Large intestine (tissue), 12 donors: ENCODE measurements around the gene VWA3B. TPM values are rescaled to one million over a fixed set of nuclear protein-coding genes. Genes with fewer than 3 reads are reported as not detected.
"Not testable (repeated sequence)": the region's sequence is repeated elsewhere in the genome, so short reads cannot be mapped to it uniquely, and the experiment has no call there.

ENCODE experiments used
- DNase-seq, 2 donors: peaks; one replicate each; pipeline versions ENCODE4 v3.0.0 to v3.0.0-alpha.2; 2013
- H3K27ac ChIP-seq: one replicate; pipeline ENCODE4 v1.5.1; 2013; ENCODE audit warnings: low read length
- H3K27me3 ChIP-seq: 2 replicates; pipeline ENCODE4 v1.6.1; 2013; ENCODE audit warnings: low read length; ENCODE audit not compliant: control insufficient read depth, insufficient read depth
- H3K36me3 ChIP-seq: 2 replicates; pipeline ENCODE4 v1.6.1; 2013; ENCODE audit warnings: low read length; ENCODE audit not compliant: control insufficient read depth, insufficient read depth
- H3K4me1 ChIP-seq: one replicate; pipeline ENCODE4 v1.6.1; 2013; ENCODE audit warnings: low read length; ENCODE audit not compliant: control insufficient read depth, insufficient read depth
- H3K4me3 ChIP-seq: one replicate; pipeline ENCODE4 v1.5.1; 2013; ENCODE audit warnings: low read length
- H3K9me3 ChIP-seq: one replicate; pipeline ENCODE4 v1.6.1; 2013; ENCODE audit warnings: mild to moderate bottlenecking, low read depth, low read length, moderate library complexity; ENCODE audit not compliant: control insufficient read depth
- WGBS: methylation state at CpG from one replicate; pipeline ENCODE4 v1.1.5; 2013; ENCODE audit warnings: low lambda C conversion rate; ENCODE audit not compliant: insufficient coverage; 5-methylcytosine and 5-hydroxymethylcytosine counted together
- long read RNA-seq, 11 donors: transcript quantifications; one replicate each; lab custom pipeline, GENCODE V29; 2026
- polyA plus RNA-seq: library from polyadenylated mRNA; unstranded; fragments of 120-200 nt; gene quantifications from one replicate; pipeline ENCODE4 v1.2.1, GENCODE V29; 2013

Gene VWA3B
- polyA plus RNA-seq: 0.09 TPM
- long read RNA-seq, donor 1: 0 reads
- long read RNA-seq, donor 2: 0 reads
- long read RNA-seq, donor 3: 0 reads
- long read RNA-seq, donor 4: 0 reads
- long read RNA-seq, donor 5: 0 reads
- long read RNA-seq, donor 6: 0 reads
- long read RNA-seq, donor 7: 0 reads
- long read RNA-seq, donor 8: 0 reads
- long read RNA-seq, donor 9: 0 reads
- long read RNA-seq, donor 10: 0 reads
- long read RNA-seq, donor 11: 0 reads

GRCh38 chr2:98086491-98087446 is at the start of gene VWA3B:
Gene VWA3B (plus strand): TSS chr2:98087167. CDS start chr2:98093093, 5,926 bp downstream.
- DNase-seq: peak; percentile 75 to 89
- Histone ChIP-seq H3K9me3 (peaks cover 3% of the 10 kb centered on the region), H3K27ac (peak within 1 kb of the TSS; percentile 58), H3K36me3 (no peaks in the 10 kb centered on the region), H3K4me1 (peaks cover 17% of the 10 kb centered on the region), H3K27me3 (peaks cover 11% of the 10 kb centered on the region), H3K4me3 (peak within 1 kb of the TSS; percentile 61)
- no CpG with 5 or more reads among the region's 74 CpGs for WGBS

GRCh38 chr2:98037206-98037605 is 49.8 kb upstream of the VWA3B start:
- Histone ChIP-seq H3K36me3 (no peaks in the 10 kb centered on the region), H3K9me3 (no peaks in the 10 kb centered on the region), H3K27ac (no peak overlapping the region), H3K4me1 (peaks cover 7% of the 10 kb centered on the region), H3K27me3 (no peaks in the 10 kb centered on the region), H3K4me3 (no peak overlapping the region)
- DNase-seq: no peak
- WGBS: no CpG with 5 or more reads among the region's 2 CpGs

- no peak overlapping the region for H3K4me3 ChIP-seq
- WGBS: no CpG with 5 or more reads among the region's 2 CpGs
- H3K27ac ChIP-seq: no peak overlapping the region
- DNase-seq: no peak
- H3K36me3 ChIP-seq: no peaks in the 10 kb centered on the region
- no peaks in the 10 kb centered on the region for H3K27me3 ChIP-seq
- no peaks in the 10 kb centered on the region for H3K9me3 ChIP-seq
- peaks cover 7% of the 10 kb centered on the region for H3K4me1 ChIP-seq
Observed at GRCh38 chr2:98037666-98038336, 49.2 kb upstream of the VWA3B start.

GRCh38 chr2:98039085-98039756 is 47.7 kb upstream of the VWA3B start:
- no peaks in the 10 kb centered on the region for H3K9me3 ChIP-seq
- WGBS: 56% methylated on average over 4 of the region's 12 CpGs
- H3K4me3 ChIP-seq: no peak overlapping the region
- DNase-seq: peak in 1 of 2 donors; percentile 61
- peaks cover under 1% of the 10 kb centered on the region for H3K4me1 ChIP-seq
- H3K27me3 ChIP-seq: no peaks in the 10 kb centered on the region
- H3K27ac ChIP-seq: no peak overlapping the region
- H3K36me3 ChIP-seq: no peaks in the 10 kb centered on the region

GRCh38 chr2:98040331-98040939 is 46.5 kb upstream of the VWA3B start:
- Histone ChIP-seq H3K36me3 (no peaks in the 10 kb centered on the region), H3K4me3 (no peak overlapping the region), H3K27me3 (no peaks in the 10 kb centered on the region), H3K27ac (no peak overlapping the region), H3K9me3 (no peaks in the 10 kb centered on the region), H3K4me1 (no peaks in the 10 kb centered on the region)
- no CpG with 5 or more reads among the region's 8 CpGs for WGBS
- no peak for DNase-seq

- WGBS: no CpG with 5 or more reads among the region's 1 CpG
- no peak overlapping the region for H3K4me3 ChIP-seq
Observed at GRCh38 chr2:98043101-98043500, 43.9 kb upstream of the VWA3B start.

GRCh38 chr2:98044730-98045129 is 42.2 kb upstream of the VWA3B start:
- not testable (repeated sequence) for H3K36me3 ChIP-seq, DNase-seq, H3K4me1 ChIP-seq, H3K9me3 ChIP-seq, H3K27me3 ChIP-seq, H3K27ac ChIP-seq, H3K4me3 ChIP-seq
- WGBS: 100% methylated on average over 1 of the region's 2 CpGs

More at GRCh38 chr2:98043101-98043500, 43.9 kb upstream of the VWA3B start:
- H3K4me1 ChIP-seq: no peaks in the 10 kb centered on the region
- DNase-seq: no peak
- H3K9me3 ChIP-seq: no peaks in the 10 kb centered on the region
- no peak overlapping the region for H3K27ac ChIP-seq
- H3K36me3 ChIP-seq: no peaks in the 10 kb centered on the region
- no peaks in the 10 kb centered on the region for H3K27me3 ChIP-seq

GRCh38 chr2:98050070-98050469 is 36.9 kb upstream of the VWA3B start:
- H3K27ac ChIP-seq: no peak overlapping the region
- H3K36me3 ChIP-seq: no peaks in the 10 kb centered on the region
- no peaks in the 10 kb centered on the region for H3K27me3 ChIP-seq
- WGBS: 80% methylated on average over 1 of the region's 2 CpGs
- H3K4me1 ChIP-seq: no peaks in the 10 kb centered on the region
- DNase-seq: peak; percentile 44 to 59
- no peaks in the 10 kb centered on the region for H3K9me3 ChIP-seq
- H3K4me3 ChIP-seq: no peak overlapping the region

- 80% methylated on average over 1 of the region's 14 CpGs for WGBS
Observed at GRCh38 chr2:98058191-98058975, 28.6 kb upstream of the VWA3B start.

More at GRCh38 chr2:98058191-98058975, 28.6 kb upstream of the VWA3B start:
- Histone ChIP-seq H3K36me3 (no peaks in the 10 kb centered on the region), H3K4me1 (no peaks in the 10 kb centered on the region), H3K27me3 (no peaks in the 10 kb centered on the region), H3K27ac (no peak overlapping the region), H3K4me3 (no peak overlapping the region), H3K9me3 (no peaks in the 10 kb centered on the region)
- no peak for DNase-seq
